GM12878 (cell line): ENCODE measurements around the gene NUMB. TPM values are rescaled to one million over a fixed set of nuclear protein-coding genes. Genes with fewer than 3 reads are reported as not detected.

Experiments used
- ATAC-seq: fragments of 200-7000 bp; cut with Tn5 transposase; 3 replicates; pipeline ENCODE4 v1.9.1; 2020; ENCODE audit warnings: mild to moderate bottlenecking, moderate library complexity
- BruUV-seq: library from RNA; stranded (reverse); fragments of 400-500 nt; replicated peaks from 2 replicates; lab custom pipeline; 2021; lab: Mats Ljungman, UMichigan
- CTCF ChIA-PET: fragments of 300-600 bp; sonication (Branson Sonifier 250); formaldehyde crosslinking; extraction: SDS; loops from one replicate; lab custom pipeline; 2021; ENCODE audit warnings: inconsistent platforms; lab: Yijun Ruan, JAX
- POLR2A ChIA-PET: fragments of 350-600 bp; formaldehyde crosslinking; extraction: SDS; loops from one replicate; lab custom pipeline; 2021; ENCODE audit warnings: inconsistent platforms; lab: Charles Lee
- RAD21 ChIA-PET: fragments of 300-600 bp; sonication (Branson Sonifier 250); formaldehyde crosslinking; loops from one replicate; lab custom pipeline; 2023; ENCODE audit warnings: antibody characterized with exemption; ENCODE audit not compliant: unreplicated experiment; lab: Charles Lee
- SMC1A ChIA-PET: fragments of 300-600 bp; sonication (Branson Sonifier 250); formaldehyde crosslinking; loops from one replicate; lab custom pipeline; 2023; ENCODE audit not compliant: unreplicated experiment, uncharacterized antibody; lab: Charles Lee
- DNase-seq: peaks from one replicate; pipeline ENCODE4 v3.0.0-alpha.2; 2011; ENCODE audit warnings: low read depth, low spot score
- FAIRE-seq: peaks from 3 replicates; lab custom pipeline; 2011; peaks lifted over from hg19 to GRCh38; lab: Jason Lieb, UNC
- H2AFZ ChIP-seq: 2 replicates; pipeline ENCODE4 v1.6.0; 2011; ENCODE audit warnings: low read depth, low read length, control low read depth; ENCODE audit not compliant: control insufficient read depth
- H3K27ac ChIP-seq: 2 replicates; pipeline ENCODE4 v1.5.1; 2011; ENCODE audit warnings: control low read depth; ENCODE audit not compliant: control insufficient read depth, insufficient read depth
- H3K27me3 ChIP-seq, 2 experiments: replicated peaks in 1 of 2; 2 replicates each; pipeline versions ENCODE4 v1.6.0 to v1.6.1; 2011; ENCODE audit warnings: low read length in 1 of 2; ENCODE audit not compliant: control insufficient read depth in 2 of 2, insufficient read depth in 2 of 2
- H3K36me3 ChIP-seq, 2 experiments: 2 replicates each; pipeline ENCODE4 v1.5.1; 2011; ENCODE audit warnings: low read length in 1 of 2; ENCODE audit not compliant: control insufficient read depth in 2 of 2, insufficient read depth in 2 of 2
- H3K4me1 ChIP-seq: 2 replicates; pipeline ENCODE4 v1.6.1; 2011; ENCODE audit warnings: mild to moderate bottlenecking, low read length, moderate library complexity, mixed read lengths; ENCODE audit not compliant: control insufficient read depth, insufficient read depth
- H3K4me2 ChIP-seq: 2 replicates; pipeline ENCODE4 v1.6.0; 2011; ENCODE audit warnings: control low read depth; ENCODE audit not compliant: control insufficient read depth, insufficient read depth
- H3K4me3 ChIP-seq: fragments of 200-600 bp; sonication (generic); 2 replicates; pipeline ENCODE4 v1.5.1; 2016
- H3K79me2 ChIP-seq: 2 replicates; pipeline ENCODE4 v1.6.0; 2011; ENCODE audit warnings: low read length; ENCODE audit not compliant: control insufficient read depth, insufficient read depth
- H3K9ac ChIP-seq: 2 replicates; pipeline ENCODE4 v1.8.0; 2011; ENCODE audit warnings: low read length, control low read depth, mixed read lengths; ENCODE audit not compliant: control insufficient read depth, insufficient read depth
- H3K9me3 ChIP-seq: replicated peaks from 3 replicates; pipeline ENCODE4 v1.5.1; 2011; ENCODE audit warnings: mild to moderate bottlenecking, low read length; ENCODE audit not compliant: control insufficient read depth, insufficient read depth
- H4K20me1 ChIP-seq: 2 replicates; pipeline ENCODE4 v1.6.0; 2011; ENCODE audit not compliant: control insufficient read depth, insufficient read depth
- BCLAF1 ChIP-seq: fragments of 450-650 bp; IDR thresholded peaks from 2 replicates; pipeline ENCODE4 v1.6.1; 2017; ENCODE audit warnings: antibody characterized with exemption, mild to moderate bottlenecking, moderate library complexity
- FOS ChIP-seq: IDR thresholded peaks from 3 replicates; pipeline ENCODE4 v1.6.1; 2011; ENCODE audit warnings: borderline replicate concordance; ENCODE audit not compliant: insufficient read length; ENCODE audit errors: extremely low read depth
- MEF2A ChIP-seq: IDR thresholded peaks from 2 replicates; pipeline ENCODE4 v1.6.1; 2011; ENCODE audit warnings: low read depth, mild to moderate bottlenecking, low read length, moderate library complexity; ENCODE audit not compliant: insufficient read depth
- POLR2AphosphoS2 ChIP-seq: IDR thresholded peaks from 2 replicates; pipeline ENCODE4 v1.6.1; 2011; ENCODE audit warnings: low read depth, mild to moderate bottlenecking, low read length, improper control_type of control experiment, moderate library complexity
- RFX5 ChIP-seq: IDR thresholded peaks from 2 replicates; pipeline ENCODE4 v1.6.1; 2011; ENCODE audit warnings: low read depth, low read length, improper control_type of control experiment
- SIX5 ChIP-seq: IDR thresholded peaks from 2 replicates; pipeline ENCODE4 v1.6.1; 2011; ENCODE audit warnings: mild to moderate bottlenecking, low read depth, low read length, moderate library complexity; ENCODE audit not compliant: severe bottlenecking
- YY1 ChIP-seq: IDR thresholded peaks from 2 replicates; pipeline ENCODE4 v1.6.1; 2011; ENCODE audit warnings: low read depth, mild to moderate bottlenecking, low read length
- ZBTB11 ChIP-seq: fragments of 450-650 bp; formaldehyde crosslinking; IDR thresholded peaks from 2 replicates; pipeline ENCODE4 v1.5.0; 2022; ENCODE audit warnings: mild to moderate bottlenecking, missing genetic modification characterization
- ZBTB40 ChIP-seq: fragments of 450-650 bp; IDR thresholded peaks from 2 replicates; pipeline ENCODE4 v1.6.1; 2016; ENCODE audit warnings: mild to moderate bottlenecking, moderate library complexity, borderline replicate concordance
- ZNF274 ChIP-seq: IDR thresholded peaks from one replicate; pipeline ENCODE4 v1.8.0; 2011; ENCODE audit not compliant: insufficient read length, insufficient read depth
- WGBS: methylation state at CpG from one replicate; pipeline ENCODE4 v1.1.6; 2016; ENCODE audit warnings: low lambda C conversion rate; ENCODE audit not compliant: insufficient replicate concordance, insufficient coverage; ENCODE audit errors: missing lambda C conversion rate; 5-methylcytosine and 5-hydroxymethylcytosine counted together
- in situ Hi-C: fragments of 300-500 bp; cut with MboI; formaldehyde crosslinking; loops from 9 replicates; pipeline ENCODE4 v1.14.3; 2018; ENCODE audit warnings: mixed read lengths
- intact Hi-C: fragments of 100-400 bp; cut with micrococcal nuclease; formaldehyde crosslinking; loops from one replicate; pipeline ENCODE4 v1.14.2; 2022; ENCODE audit not compliant: unreplicated experiment
- polyA plus RNA-seq, 11 experiments: library from polyadenylated mRNA; depleted of rRNA in 4 of 11; unstranded in 6 of 11; stranded (reverse) in 5 of 11; fragments of >200 nt; fragmentation: Nextera tagmentation in 4 of 11; fragmentation: Illumina TruSeq in 1 of 11; extraction: Ambion mirVana in 4 of 11; extraction: Trizol in 1 of 11; gene quantifications; 1 replicate in 1 of 11; 2 replicates in 10 of 11; pipeline versions ENCODE4 v1.2.1 to v1.2.3, GENCODE V29; 2011 to 2016; ENCODE audit warnings: inconsistent platforms in 2 of 11, missing spikeins in 2 of 11, low read depth in 1 of 11
- total RNA-seq, 4 experiments: library from RNA; depleted of rRNA in 3 of 4; stranded (reverse); fragments of >200 nt in 3 of 4; fragmentation: Illumina TruSeq in 1 of 4; extraction: Trizol in 1 of 4; gene quantifications; 2 replicates each; pipeline versions ENCODE4 v1.2.1 to v1.2.3, GENCODE V29; 2013 to 2021
- TF ChIP-seq, protein P1 (sequence below): IDR thresholded peaks from 2 replicates; pipeline ENCODE4 v1.6.1; 2011; ENCODE audit warnings: mild to moderate bottlenecking, low read depth, low read length, moderate library complexity; ENCODE audit not compliant: insufficient replicate concordance

The NUMB gene
- total and polyA plus RNA-seq, 10 of the 15 experiments (the other 5 are each of a cell fraction or from before 2014, with no cell fraction given), result 22.0 to 147 (median 48.9) TPM

GRCh38 chr14:73251516-73252215 is 206.7 kb downstream of the NUMB start:
- FAIRE-seq, result no peak
- no peak for TF ChIP-seq MEF2A
- no peak for TF ChIP-seq POLR2AphosphoS2
- no peak for TF ChIP-seq RFX5
- TF ChIP-seq ZBTB11 (CRISPR knock-in tag), result no peak
- TF ChIP-seq FOS, result no peak
- no peak for TF ChIP-seq ZBTB40
- no peak for TF ChIP-seq SIX5
- no peak for TF ChIP-seq BCLAF1
- TF ChIP-seq, protein P1, sequence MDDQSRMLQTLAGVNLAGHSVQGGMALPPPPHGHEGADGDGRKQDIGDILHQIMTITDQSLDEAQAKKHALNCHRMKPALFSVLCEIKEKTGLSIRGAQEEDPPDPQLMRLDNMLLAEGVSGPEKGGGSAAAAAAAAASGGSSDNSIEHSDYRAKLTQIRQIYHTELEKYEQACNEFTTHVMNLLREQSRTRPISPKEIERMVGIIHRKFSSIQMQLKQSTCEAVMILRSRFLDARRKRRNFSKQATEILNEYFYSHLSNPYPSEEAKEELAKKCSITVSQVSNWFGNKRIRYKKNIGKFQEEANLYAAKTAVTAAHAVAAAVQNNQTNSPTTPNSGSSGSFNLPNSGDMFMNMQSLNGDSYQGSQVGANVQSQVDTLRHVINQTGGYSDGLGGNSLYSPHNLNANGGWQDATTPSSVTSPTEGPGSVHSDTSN, result no peak
- TF ChIP-seq ZNF274, result no peak
- TF ChIP-seq YY1, result no peak

More at GRCh38 chr14:73251516-73252215, 206.7 kb downstream of the NUMB start:
- Histone ChIP-seq H3K79me2 (peaks cover 4% of the 10 kb centered on the region; the same call in 1 of the 2 replicates), H3K4me3 (no peak overlapping the region), H4K20me1 (no peaks in the 10 kb centered on the region), H3K27me3 (no peaks in the 10 kb centered on the region), H3K9ac (no peak overlapping the region), H3K36me3 (no peaks in the 10 kb centered on the region; a peak in 1 of 4 replicates), H3K27ac (no peak overlapping the region), H2AFZ (no peak overlapping the region), H3K9me3 (no peaks in the 10 kb centered on the region), H3K4me2 (no peak overlapping the region), H3K4me1 (peaks cover 25% of the 10 kb centered on the region)
- ChIA-PET POLR2A (no interaction called here), RAD21 (no interaction called here), SMC1A (no interaction called here), CTCF (no interaction called here)
- in situ Hi-C loops, result no loop called here
- 93% methylated on average over 29 of the region's 30 CpGs for WGBS
- no peak for DNase-seq
- BruUV-seq, result no TSS peak
- intact Hi-C loops, result no loop called here
- ATAC-seq, result no peak
